H1 (cell line): Measurements from ENCODE around the gene VGLL4. TPM values are rescaled to one million over a fixed set of nuclear protein-coding genes. Genes with fewer than 3 reads are reported as not detected.

Experiments
- CTCF ChIA-PET: fragments of 300-600 bp; sonication (Branson Sonifier 250); formaldehyde crosslinking; loops from one replicate; lab custom pipeline; 2021; ENCODE audit not compliant: partially characterized antibody; lab: Charles Lee
- POLR2A ChIA-PET: fragments of 300-600 bp; sonication (Branson Sonifier 250); formaldehyde crosslinking; loops from one replicate; lab custom pipeline; 2021; ENCODE audit warnings: inconsistent platforms; ENCODE audit not compliant: partially characterized antibody; lab: Charles Lee
- DNase-seq, 2 experiments: peaks; one replicate each; pipeline versions ENCODE4 v3.0.0 to v3.0.0-alpha.2; 2010 to 2022; ENCODE audit warnings: low spot score in 2 of 2, low read depth in 1 of 2, mixed read lengths in 1 of 2
- FAIRE-seq: peaks from 2 replicates; lab custom pipeline; 2011; peaks lifted over from hg19 to GRCh38; lab: Jason Lieb, UNC
- H2AFZ ChIP-seq: 2 replicates; pipeline ENCODE4 v1.8.1; 2012; ENCODE audit warnings: low read length, inconsistent platforms
- H2AK5ac ChIP-seq: 2 replicates; pipeline ENCODE4 v1.6.1; 2013; ENCODE audit warnings: low read depth, low read length
- H2BK120ac ChIP-seq: replicated peaks from 2 replicates; pipeline ENCODE3; 2013; ENCODE audit warnings: low read depth, low read length, inconsistent platforms
- H2BK12ac ChIP-seq: 2 replicates; pipeline ENCODE4 v1.6.1; 2013; ENCODE audit warnings: low read depth, low read length
- H2BK15ac ChIP-seq: 2 replicates; pipeline ENCODE4 v1.6.1; 2013; ENCODE audit warnings: low read length
- H2BK20ac ChIP-seq: 2 replicates; pipeline ENCODE4 v1.6.1; 2013; ENCODE audit warnings: low read length
- H2BK5ac ChIP-seq: 2 replicates; pipeline ENCODE4 v1.6.1; 2013; ENCODE audit warnings: low read depth, low read length
- H3K14ac ChIP-seq: 2 replicates; pipeline ENCODE4 v1.6.1; 2013; ENCODE audit warnings: inconsistent platforms; ENCODE audit not compliant: insufficient read length
- H3K18ac ChIP-seq: 2 replicates; pipeline ENCODE4 v1.6.1; 2013; ENCODE audit warnings: low read length; ENCODE audit errors: extremely low read depth
- H3K23ac ChIP-seq: 2 replicates; pipeline ENCODE4 v1.6.1; 2013; ENCODE audit warnings: inconsistent platforms; ENCODE audit not compliant: insufficient read length
- H3K23me2 ChIP-seq: 2 replicates; pipeline ENCODE4 v1.6.1; 2013; ENCODE audit warnings: low read depth, low read length
- H3K27ac ChIP-seq: 2 replicates; pipeline ENCODE4 v1.6.1; 2011; ENCODE audit warnings: low read depth, low read length, inconsistent platforms
- H3K27me3 ChIP-seq, 4 experiments: replicated peaks in 1 of 4; 1 replicate in 1 of 4; 2 replicates in 3 of 4; pipeline versions ENCODE4 v1.6.1 to v1.8.1; 2011 to 2013; ENCODE audit warnings: low read length in 3 of 4, mild to moderate bottlenecking in 3 of 4, inconsistent platforms in 2 of 4, mixed read lengths in 2 of 4, moderate library complexity in 1 of 4; ENCODE audit not compliant: control insufficient read depth in 3 of 4, insufficient read depth in 3 of 4; ENCODE audit errors: extremely low read depth in 1 of 4
- H3K36me3 ChIP-seq, 4 experiments: 2 replicates each; pipeline versions ENCODE4 v1.6.1 to v1.8.1; 2011 to 2013; ENCODE audit warnings: mild to moderate bottlenecking in 4 of 4, low read length in 3 of 4, moderate library complexity in 2 of 4, control low read depth in 1 of 4, inconsistent platforms in 1 of 4; ENCODE audit not compliant: insufficient read depth in 4 of 4, control insufficient read depth in 2 of 4
- H3K4ac ChIP-seq: replicated peaks from 2 replicates; pipeline ENCODE3; 2013; ENCODE audit warnings: low read length, low read depth, mixed read lengths, inconsistent platforms; ENCODE audit not compliant: insufficient read length
- H3K4me1 ChIP-seq, 4 experiments: replicated peaks in 1 of 4; 1 replicate in 1 of 4; 2 replicates in 3 of 4; pipeline versions ENCODE4 v1.6.1 to v1.8.1; 2011 to 2013; ENCODE audit warnings: low read length in 3 of 4, inconsistent platforms in 2 of 4, mixed read lengths in 1 of 4; ENCODE audit not compliant: insufficient read depth in 4 of 4, control insufficient read depth in 3 of 4
- H3K4me2 ChIP-seq, 2 experiments: 2 replicates each; pipeline versions ENCODE4 v1.6.1 to v1.8.1; 2011 to 2013; ENCODE audit warnings: low read depth in 2 of 2, low read length in 2 of 2, control low read depth in 1 of 2, inconsistent platforms in 1 of 2, mild to moderate bottlenecking in 1 of 2; ENCODE audit not compliant: insufficient read depth in 1 of 2
- H3K4me3 ChIP-seq, 4 experiments: fragments of 200-600, 300-600 bp in 1 of 4; sonication (generic), shearing (Covaris generic), sonication (Bioruptor Twin) in 1 of 4; 2 replicates each; pipeline versions ENCODE4 v1.5.1 to v1.8.1; 2011 to 2016; ENCODE audit warnings: low read length in 4 of 4, low read depth in 3 of 4, control low read depth in 2 of 4, inconsistent platforms in 2 of 4, mild to moderate bottlenecking in 2 of 4, mixed read lengths in 1 of 4, moderate library complexity in 1 of 4; ENCODE audit not compliant: insufficient read depth in 2 of 4; ENCODE audit errors: extremely low read depth in 1 of 4
- H3K56ac ChIP-seq: replicated peaks from 2 replicates; pipeline ENCODE3; 2013; ENCODE audit warnings: low read depth, mild to moderate bottlenecking, mixed read lengths, low read length, inconsistent platforms; ENCODE audit not compliant: insufficient read length
- H3K79me1 ChIP-seq: 2 replicates; pipeline ENCODE4 v1.6.1; 2013; ENCODE audit warnings: low read depth, low read length, control low read depth
- H3K79me2 ChIP-seq, 2 experiments: 2 replicates each; pipeline versions ENCODE4 v1.6.1 to v1.8.1; 2012 to 2013; ENCODE audit warnings: low read length in 2 of 2, mild to moderate bottlenecking in 2 of 2, inconsistent platforms in 1 of 2; ENCODE audit not compliant: insufficient read depth in 2 of 2, control insufficient read depth in 1 of 2
- H3K9ac ChIP-seq, 4 experiments: replicated peaks in 1 of 4; 1 replicate in 1 of 4; 2 replicates in 3 of 4; pipeline versions ENCODE4 v1.6.1 to v1.8.1; 2011 to 2013; ENCODE audit warnings: low read depth in 3 of 4, low read length in 3 of 4, control low read depth in 2 of 4, mild to moderate bottlenecking in 2 of 4, moderate library complexity in 2 of 4, inconsistent platforms in 1 of 4; ENCODE audit errors: extremely low read depth in 1 of 4
- H3K9me3 ChIP-seq, 2 experiments: 2 replicates each; pipeline versions ENCODE4 v1.6.1 to v1.8.1; 2012 to 2013; ENCODE audit warnings: mild to moderate bottlenecking in 2 of 2, moderate library complexity in 2 of 2, control low read depth in 1 of 2, inconsistent platforms in 1 of 2, low read depth in 1 of 2, low read length in 1 of 2, mixed read lengths in 1 of 2; ENCODE audit not compliant: insufficient read depth in 2 of 2
- H4K20me1 ChIP-seq, 2 experiments: replicated peaks in 1 of 2; 2 replicates each; pipeline versions ENCODE3 to v1.8.1; 2011 to 2013; ENCODE audit warnings: inconsistent platforms in 2 of 2, low read length in 2 of 2, mild to moderate bottlenecking in 1 of 2; ENCODE audit not compliant: insufficient read depth in 2 of 2, control insufficient read depth in 1 of 2
- H4K5ac ChIP-seq: 2 replicates; pipeline ENCODE4 v1.6.1; 2013; ENCODE audit warnings: low read length, low read depth, mixed read lengths, inconsistent platforms; ENCODE audit not compliant: insufficient read length
- H4K8ac ChIP-seq: 2 replicates; pipeline ENCODE4 v1.8.0; 2013; ENCODE audit warnings: mild to moderate bottlenecking, moderate library complexity, low read length, inconsistent platforms; ENCODE audit not compliant: insufficient read depth; ENCODE audit errors: extremely low read depth
- H4K91ac ChIP-seq: replicated peaks from 2 replicates; pipeline ENCODE3; 2013; ENCODE audit warnings: low read length, mixed read lengths, inconsistent platforms; ENCODE audit not compliant: insufficient read length
- GABPA ChIP-seq: IDR thresholded peaks from 2 replicates; pipeline ENCODE4 v1.6.1; 2011; ENCODE audit warnings: mild to moderate bottlenecking, low read length, moderate library complexity, borderline replicate concordance; ENCODE audit not compliant: insufficient read depth
- HDAC2 ChIP-seq, 2 experiments: fragments of 300-600 bp in 1 of 2; sonication (generic) in 1 of 2; IDR thresholded peaks; 2 replicates each; pipeline ENCODE4 v1.6.1; 2011 to 2012; ENCODE audit warnings: low read depth in 2 of 2, low read length in 2 of 2, mild to moderate bottlenecking in 2 of 2, moderate library complexity in 2 of 2, borderline replicate concordance in 1 of 2, inconsistent platforms in 1 of 2
- PHF8 ChIP-seq: fragments of 200-600 bp; sonication (generic); conservative IDR thresholded peaks from 2 replicates; pipeline ENCODE4 v1.7.1; 2012; ENCODE audit warnings: low read depth, mild to moderate bottlenecking, inconsistent platforms, low read length, moderate library complexity
- POLR2A ChIP-seq, 2 experiments: IDR thresholded peaks; 1 replicate in 1 of 2; 2 replicates in 1 of 2; pipeline ENCODE4 v1.6.1; 2011; ENCODE audit warnings: low read depth in 2 of 2, low read length in 2 of 2, mild to moderate bottlenecking in 2 of 2; ENCODE audit errors: control extremely low read depth in 1 of 2
- RBBP5 ChIP-seq: IDR thresholded peaks from 2 replicates; pipeline ENCODE4 v1.7.1; 2012; ENCODE audit warnings: low read depth, mild to moderate bottlenecking, inconsistent platforms, low read length, moderate library complexity, borderline replicate concordance
- SIX5 ChIP-seq: IDR thresholded peaks from 2 replicates; pipeline ENCODE4 v1.6.1; 2011; ENCODE audit warnings: mild to moderate bottlenecking, low read depth, low read length
- SP4 ChIP-seq: IDR thresholded peaks from 2 replicates; pipeline ENCODE4 v1.6.1; 2012; ENCODE audit warnings: low read length, inconsistent platforms
- ZNF274 ChIP-seq: IDR thresholded peaks from 2 replicates; pipeline ENCODE4 v1.7.0; 2012; ENCODE audit warnings: low read length, borderline replicate concordance; ENCODE audit errors: extremely low read depth
- WGBS, 2 experiments: shearing (Covaris generic) in 1 of 2; methylation state at CpG; one replicate each; pipeline versions ENCODE4 v1.1.6 to v1.1.7; 2013 to 2015; ENCODE audit warnings: low lambda C conversion rate in 2 of 2, mixed read lengths in 2 of 2, inconsistent platforms in 1 of 2, low coverage in 1 of 2, missing lambda C conversion rate in 1 of 2; ENCODE audit not compliant: insufficient replicate concordance in 2 of 2, insufficient coverage in 1 of 2, insufficient read length in 1 of 2; ENCODE audit errors: extremely low coverage in 1 of 2, missing lambda C conversion rate in 1 of 2; 5-methylcytosine and 5-hydroxymethylcytosine counted together
- polyA plus RNA-seq, 7 experiments: library from polyadenylated mRNA; depleted of rRNA in 3 of 7; stranded (reverse) in 5 of 7; unstranded in 2 of 7; fragments of >200 nt in 5 of 7; fragments of 200-250 nt in 2 of 7; gene quantifications; 1 replicate in 5 of 7; 2 replicates in 1 of 7; 4 replicates in 1 of 7; pipeline versions ENCODE4 v1.2.1 to v1.2.3, GENCODE V29; 2011 to 2013; ENCODE audit warnings: missing spikeins in 2 of 7, mixed read lengths in 2 of 7
- total RNA-seq: library from RNA; stranded (reverse); fragmentation: NEBNext Ultra II Directional; extraction: Animal tissue kit (Norgen Biotek cat#: 25700); gene quantifications from 2 replicates; pipeline ENCODE4 v1.2.1, GENCODE V29; 2021

VGLL4 gene
- total and polyA plus RNA-seq, 2 of the 8 experiments (the other 6 are each of a cell fraction or from before 2014, with no cell fraction given), result 45.1 to 50.0 TPM

DNA sequence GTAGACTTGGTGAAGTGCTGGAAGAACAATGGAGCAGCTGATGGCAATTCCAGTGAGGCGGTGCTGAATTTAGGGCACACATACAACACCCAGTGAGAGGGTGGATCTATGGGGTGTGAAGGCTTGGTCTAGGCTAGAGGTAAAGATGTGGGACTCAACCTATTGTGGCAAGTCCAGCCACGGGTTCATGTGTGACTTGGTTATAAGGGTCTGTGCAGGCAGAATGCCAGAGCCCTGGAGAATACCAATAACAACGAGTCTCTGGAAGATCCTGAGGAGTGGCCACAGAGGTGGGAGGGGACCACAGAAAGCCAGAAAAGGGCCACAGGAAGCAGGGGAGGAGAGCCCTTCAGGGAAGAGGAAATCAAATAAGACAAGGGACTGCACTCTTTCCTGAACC is 55.0 kb downstream of the VGLL4 start:
- no peaks in the 10 kb centered on the region for H3K36me3 ChIP-seq
- no peak overlapping the region for H2BK120ac ChIP-seq
- H2AK5ac ChIP-seq, result peak overlapping the region; percentile 33; the same call in 1 of the 2 replicates
- no peak overlapping the region for H3K18ac ChIP-seq
- DNase-seq (no peak), FAIRE-seq (no peak)
- ChIA-PET CTCF (interaction anchor here (0.8 kb wide), 1 partner anchor 51 kb away, joined by 4 read pairs; no protein-coding TSS in a partner anchor), POLR2A (no interaction called here)
- H3K4me3 ChIP-seq, result no peak overlapping the region
- H3K56ac ChIP-seq, result no peak overlapping the region
- H3K4me1 ChIP-seq, result peaks cover 23 to 44% (median 31%) of the 10 kb centered on the region in 4 experiments
- no peak overlapping the region for H3K9ac ChIP-seq
- H2BK5ac ChIP-seq, result no peak overlapping the region
- H4K8ac ChIP-seq, result no peak overlapping the region
- peaks cover 26% of the 10 kb centered on the region for H3K79me1 ChIP-seq
- no peak overlapping the region for H3K23ac ChIP-seq
- peaks cover 4 to 12% of the 10 kb centered on the region in 2 experiments for H4K20me1 ChIP-seq
- H3K4ac ChIP-seq, result no peak overlapping the region
- TF ChIP-seq HDAC2 (IDR thresholded peaks at IDR 0.05; ENCODE audit: borderline replicate concordance in 1 of 2, low read depth in 2 of 2, low read length in 2 of 2) (no peak), POLR2A (IDR thresholded peaks at IDR 0.05; ENCODE audit: control extremely low read depth in 1 of 2, low read depth in 2 of 2, low read length in 2 of 2) (no peak), SP4 (no peak), ZNF274 (no peak), SIX5 (no peak), GABPA (no peak), PHF8 (no peak), RBBP5 (no peak)
- no peak overlapping the region for H2AFZ ChIP-seq
- no peaks in the 10 kb centered on the region for H3K27me3 ChIP-seq
- 0 out of 2 replicates have a peak overlapping the region, but pooled peaks have one; percentile 18 for H2BK15ac ChIP-seq
- no peak overlapping the region for H4K91ac ChIP-seq
- H3K27ac ChIP-seq, result no peak overlapping the region
- no peak overlapping the region for H3K4me2 ChIP-seq
- peak overlapping the region; percentile 56; the same call in 1 of the 2 replicates for H2BK12ac ChIP-seq
- H3K9me3 ChIP-seq, result no peaks in the 10 kb centered on the region
- no peaks in the 10 kb centered on the region for H3K23me2 ChIP-seq
- H3K79me2 ChIP-seq, result peaks cover 11 to 90% of the 10 kb centered on the region in 2 experiments
- no peak overlapping the region for H2BK20ac ChIP-seq
- no peak overlapping the region for H4K5ac ChIP-seq
- 74% methylated on average over 3 of the region's 3 CpGs; no CpG with 5 or more reads in 1 of the 2 experiments for WGBS, 2 experiments
- H3K14ac ChIP-seq, result no peak overlapping the region
